Subcutaneous adipose tissue (tissue), 4 donors: ENCODE data around the gene ITPKB. TPM values are rescaled to one million over a fixed set of nuclear protein-coding genes. Genes with fewer than 3 reads are reported as not detected.

Source experiments
- total RNA-seq, 4 donors: library from RNA; depleted of rRNA; stranded (reverse); fragments of >200 nt; gene quantifications; one replicate each; pipeline ENCODE4 v1.1.0, GENCODE V29; 2016
- TF ChIP-seq, protein P1 (sequence below): fragments of 450-650 bp; IDR thresholded peaks from one replicate; pipeline ENCODE4 v1.5.1; 2016; ENCODE audit warnings: low read depth, mild to moderate bottlenecking, control low read depth, antibody characterized with exemption, moderate library complexity

ITPKB gene
- total RNA-seq, 4 donors from 2014 or later: 16.6 to 72.5 (median 28.1) TPM

DNA sequence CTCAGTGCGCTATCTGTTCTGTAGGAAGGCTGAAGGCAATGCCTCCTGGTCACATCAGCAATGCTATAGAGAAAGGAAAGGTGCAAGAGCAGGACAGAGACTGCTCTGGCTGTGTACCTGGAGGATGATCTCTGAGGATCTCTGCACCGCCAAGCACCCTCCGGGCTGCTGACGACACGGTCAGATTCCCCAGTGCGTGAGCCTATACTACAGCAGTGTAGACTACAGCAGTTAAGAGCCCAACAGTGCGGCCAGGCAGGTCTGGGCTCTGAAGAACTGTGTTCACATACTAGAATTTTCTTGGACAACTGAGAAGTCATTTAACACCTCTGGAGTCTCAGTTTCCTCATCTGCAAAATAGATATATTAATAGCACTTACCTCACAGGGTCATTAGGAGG lies 39.9 kb downstream of the ITPKB start:
- TF ChIP-seq, protein P1, sequence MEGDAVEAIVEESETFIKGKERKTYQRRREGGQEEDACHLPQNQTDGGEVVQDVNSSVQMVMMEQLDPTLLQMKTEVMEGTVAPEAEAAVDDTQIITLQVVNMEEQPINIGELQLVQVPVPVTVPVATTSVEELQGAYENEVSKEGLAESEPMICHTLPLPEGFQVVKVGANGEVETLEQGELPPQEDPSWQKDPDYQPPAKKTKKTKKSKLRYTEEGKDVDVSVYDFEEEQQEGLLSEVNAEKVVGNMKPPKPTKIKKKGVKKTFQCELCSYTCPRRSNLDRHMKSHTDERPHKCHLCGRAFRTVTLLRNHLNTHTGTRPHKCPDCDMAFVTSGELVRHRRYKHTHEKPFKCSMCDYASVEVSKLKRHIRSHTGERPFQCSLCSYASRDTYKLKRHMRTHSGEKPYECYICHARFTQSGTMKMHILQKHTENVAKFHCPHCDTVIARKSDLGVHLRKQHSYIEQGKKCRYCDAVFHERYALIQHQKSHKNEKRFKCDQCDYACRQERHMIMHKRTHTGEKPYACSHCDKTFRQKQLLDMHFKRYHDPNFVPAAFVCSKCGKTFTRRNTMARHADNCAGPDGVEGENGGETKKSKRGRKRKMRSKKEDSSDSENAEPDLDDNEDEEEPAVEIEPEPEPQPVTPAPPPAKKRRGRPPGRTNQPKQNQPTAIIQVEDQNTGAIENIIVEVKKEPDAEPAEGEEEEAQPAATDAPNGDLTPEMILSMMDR: no peak

- TF ChIP-seq, protein P1: no peak
Measured at GRCh38 chr1:226698659-226699058, 40.4 kb downstream of the ITPKB start.

GRCh38 chr1:226697929-226698544 lies 41.0 kb downstream of the ITPKB start:
- TF ChIP-seq, protein P1: no peak

DNA sequence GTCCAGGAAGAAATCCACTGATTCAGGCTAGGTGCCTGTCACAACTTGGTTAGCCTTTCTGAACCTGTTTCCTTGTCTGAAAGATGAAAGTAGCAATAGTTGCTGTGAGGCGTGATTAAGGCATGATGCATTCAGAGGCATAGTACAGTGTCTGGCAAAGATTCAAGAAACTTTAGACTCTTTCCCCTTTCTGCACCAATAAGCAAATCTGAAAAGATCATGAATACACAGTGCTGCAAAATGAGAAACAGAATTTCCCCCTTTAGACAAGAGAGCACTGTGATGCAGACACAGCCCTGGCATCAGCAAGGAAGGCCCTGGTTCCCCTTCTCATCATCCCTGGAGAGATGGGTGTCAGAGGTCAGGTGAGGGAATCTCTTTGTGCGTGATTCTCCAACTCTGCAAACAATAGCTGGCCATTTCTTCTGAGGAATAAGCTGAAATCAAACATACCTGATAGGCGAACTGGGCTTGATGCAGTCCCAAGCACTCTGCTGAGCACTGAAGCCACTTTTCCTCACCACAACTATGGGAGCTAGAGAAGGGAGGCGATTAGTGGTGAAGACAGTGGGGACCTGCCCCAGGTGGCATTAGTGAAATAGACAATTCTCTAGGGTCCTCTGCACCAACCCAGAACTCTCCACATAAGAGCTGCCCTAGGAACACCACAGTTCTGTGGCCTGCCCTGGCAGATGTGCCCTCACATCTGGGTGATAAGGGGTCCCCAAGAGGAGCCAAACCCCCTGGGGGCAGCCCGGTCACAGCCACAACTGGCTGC lies 41.7 kb downstream of the ITPKB start:
- TF ChIP-seq, protein P1: no peak

DNA sequence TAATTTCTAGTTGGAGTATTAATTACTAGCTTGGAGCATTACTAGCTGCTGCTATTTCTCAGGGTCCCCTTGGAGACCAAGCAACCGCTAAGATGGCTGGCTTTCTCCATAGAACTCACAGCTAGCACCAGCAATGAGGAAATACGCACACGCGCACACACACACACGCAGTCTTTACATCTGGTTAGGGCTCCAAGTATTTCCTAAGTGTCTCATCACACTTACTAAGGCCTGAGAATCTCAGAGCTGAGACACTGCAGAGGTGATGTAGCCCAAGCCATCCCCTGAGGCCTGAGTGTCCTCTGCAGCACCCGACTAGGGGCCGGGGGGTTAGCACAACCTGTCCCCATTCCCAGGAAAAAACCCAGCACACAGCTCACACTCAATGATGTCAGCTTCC lies 42.5 kb downstream of the ITPKB start:
- TF ChIP-seq, protein P1: no peak

DNA sequence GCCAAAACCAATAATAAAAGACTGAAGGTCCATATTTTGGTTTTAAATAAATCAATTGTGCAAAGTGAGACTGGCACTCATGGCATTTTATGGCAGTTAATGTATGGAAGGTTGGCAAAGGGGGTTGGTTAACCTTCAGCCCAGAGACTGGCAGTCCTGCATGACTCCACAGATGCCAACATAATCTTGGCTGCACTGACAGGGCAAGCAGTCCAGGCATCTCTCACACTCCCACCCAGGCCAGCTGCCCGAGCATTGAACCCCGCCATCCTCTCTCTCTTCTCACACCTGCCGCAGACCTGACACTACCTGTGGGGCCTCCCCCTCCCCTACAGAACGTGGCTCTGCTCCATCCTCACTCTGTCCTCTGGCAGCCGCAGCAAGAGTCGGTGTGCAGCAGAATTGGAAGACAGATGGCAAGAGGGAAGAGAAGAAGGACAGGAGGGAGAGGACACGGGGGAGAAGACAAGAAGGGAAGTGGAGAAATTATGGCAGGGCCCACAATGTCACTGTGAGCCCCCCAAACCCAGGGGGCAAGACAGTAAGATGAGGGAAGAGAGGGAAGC lies 43.7 kb downstream of the ITPKB start:
- TF ChIP-seq, protein P1: no peak

- TF ChIP-seq, protein P1: no peak
Measured at GRCh38 chr1:226692823-226693222, 46.3 kb downstream of the ITPKB start.
